PC-3 (cell line): ENCODE results near the gene RASD2.

Experiments used
- EZH2 ChIP-seq: fragments of 300-600 bp; sonication (generic); IDR thresholded peaks from one replicate; pipeline ENCODE4 v1.6.1; 2017; ENCODE audit warnings: antibody characterized with exemption, mild to moderate bottlenecking, low read length; ENCODE audit not compliant: unreplicated experiment
- TF ChIP-seq, protein P1 (sequence below): fragments of 300-600 bp; sonication (generic); conservative IDR thresholded peaks from 2 replicates; pipeline ENCODE4 v1.5.1; 2017; ENCODE audit warnings: antibody characterized with exemption, low read depth, mild to moderate bottlenecking, low read length

DNA sequence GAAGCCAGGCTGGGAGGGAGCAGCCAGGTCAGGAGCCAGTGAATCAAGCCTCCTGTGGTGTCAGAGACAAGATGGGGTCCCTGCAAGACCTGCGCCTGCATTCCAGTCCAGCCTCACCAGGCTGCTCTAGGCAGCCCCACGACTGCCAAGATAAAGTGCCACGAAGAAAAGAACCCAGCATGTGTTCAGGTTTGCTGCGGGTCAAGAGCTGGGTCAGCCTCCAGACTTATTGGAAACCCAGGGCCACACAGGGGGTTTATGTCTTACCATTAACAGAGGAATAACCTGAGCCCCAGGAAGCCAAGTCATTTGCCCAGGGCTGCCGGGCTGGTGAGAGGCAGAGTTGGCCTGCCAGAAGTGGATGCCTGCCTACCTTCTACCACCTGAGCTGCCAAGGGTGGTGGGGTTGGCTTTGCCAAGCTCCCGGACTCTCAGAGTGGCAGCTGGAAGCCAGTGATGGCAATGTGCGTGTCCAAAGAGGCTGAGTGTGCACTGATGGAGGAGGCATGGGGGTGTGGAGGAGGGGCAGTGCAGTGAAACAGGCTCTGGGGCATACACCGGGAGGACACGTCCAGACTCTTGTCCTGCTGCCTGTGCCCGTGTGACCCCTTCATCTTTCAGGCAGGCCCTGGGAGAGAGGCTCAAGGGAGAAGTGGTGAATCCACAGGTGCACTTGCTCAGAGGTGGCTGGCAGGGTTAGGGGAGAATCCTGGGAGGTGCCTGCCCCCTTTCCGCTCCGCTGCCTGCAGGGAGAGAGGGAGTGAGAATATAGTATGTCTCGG is 1.7 kb downstream of the RASD2 start:
- TF ChIP-seq, protein P1, sequence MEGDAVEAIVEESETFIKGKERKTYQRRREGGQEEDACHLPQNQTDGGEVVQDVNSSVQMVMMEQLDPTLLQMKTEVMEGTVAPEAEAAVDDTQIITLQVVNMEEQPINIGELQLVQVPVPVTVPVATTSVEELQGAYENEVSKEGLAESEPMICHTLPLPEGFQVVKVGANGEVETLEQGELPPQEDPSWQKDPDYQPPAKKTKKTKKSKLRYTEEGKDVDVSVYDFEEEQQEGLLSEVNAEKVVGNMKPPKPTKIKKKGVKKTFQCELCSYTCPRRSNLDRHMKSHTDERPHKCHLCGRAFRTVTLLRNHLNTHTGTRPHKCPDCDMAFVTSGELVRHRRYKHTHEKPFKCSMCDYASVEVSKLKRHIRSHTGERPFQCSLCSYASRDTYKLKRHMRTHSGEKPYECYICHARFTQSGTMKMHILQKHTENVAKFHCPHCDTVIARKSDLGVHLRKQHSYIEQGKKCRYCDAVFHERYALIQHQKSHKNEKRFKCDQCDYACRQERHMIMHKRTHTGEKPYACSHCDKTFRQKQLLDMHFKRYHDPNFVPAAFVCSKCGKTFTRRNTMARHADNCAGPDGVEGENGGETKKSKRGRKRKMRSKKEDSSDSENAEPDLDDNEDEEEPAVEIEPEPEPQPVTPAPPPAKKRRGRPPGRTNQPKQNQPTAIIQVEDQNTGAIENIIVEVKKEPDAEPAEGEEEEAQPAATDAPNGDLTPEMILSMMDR = no peak
- no peak for TF ChIP-seq EZH2
